ENCODE measurements around the gene ECHDC1. TPM values are rescaled to one million over a fixed set of nuclear protein-coding genes. Genes with fewer than 3 reads are reported as not detected.

The ECHDC1 gene, protein sequence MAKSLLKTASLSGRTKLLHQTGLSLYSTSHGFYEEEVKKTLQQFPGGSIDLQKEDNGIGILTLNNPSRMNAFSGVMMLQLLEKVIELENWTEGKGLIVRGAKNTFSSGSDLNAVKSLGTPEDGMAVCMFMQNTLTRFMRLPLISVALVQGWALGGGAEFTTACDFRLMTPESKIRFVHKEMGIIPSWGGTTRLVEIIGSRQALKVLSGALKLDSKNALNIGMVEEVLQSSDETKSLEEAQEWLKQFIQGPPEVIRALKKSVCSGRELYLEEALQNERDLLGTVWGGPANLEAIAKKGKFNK
- total RNA-seq (10 to 100 TPM; 34.9 to 37.6 TPM), polyA plus RNA-seq (ENCODE audit: insufficient read depth, low read depth, low replicate concordance) (30.9 TPM)
- long read RNA-seq, donor 1, transcript ECHDC1-203 (5 exons, 1,354 nt) = minor isoform, 7 of 26 reads
- long read RNA-seq, donor 1, transcript ECHDC1-210 (6 exons, 2,341 nt) = major isoform, 15 of 26 reads
- long read RNA-seq, donor 1, partial matches to known transcripts = 0 of 26 reads
- long read RNA-seq, donor 1, other reads (novel, unspliced or antisense) = 0 of 26 reads
- long read RNA-seq, donor 2, transcript ECHDC1-203 (5 exons, 1,354 nt) = major isoform, 5 of 12 reads
- long read RNA-seq, donor 2, transcript ECHDC1-210 (6 exons, 2,341 nt) = major isoform, 5 of 12 reads
- long read RNA-seq, donor 2, partial matches to known transcripts = 0 of 12 reads
- long read RNA-seq, donor 2, other reads (novel, unspliced or antisense) = 0 of 12 reads

DNA sequence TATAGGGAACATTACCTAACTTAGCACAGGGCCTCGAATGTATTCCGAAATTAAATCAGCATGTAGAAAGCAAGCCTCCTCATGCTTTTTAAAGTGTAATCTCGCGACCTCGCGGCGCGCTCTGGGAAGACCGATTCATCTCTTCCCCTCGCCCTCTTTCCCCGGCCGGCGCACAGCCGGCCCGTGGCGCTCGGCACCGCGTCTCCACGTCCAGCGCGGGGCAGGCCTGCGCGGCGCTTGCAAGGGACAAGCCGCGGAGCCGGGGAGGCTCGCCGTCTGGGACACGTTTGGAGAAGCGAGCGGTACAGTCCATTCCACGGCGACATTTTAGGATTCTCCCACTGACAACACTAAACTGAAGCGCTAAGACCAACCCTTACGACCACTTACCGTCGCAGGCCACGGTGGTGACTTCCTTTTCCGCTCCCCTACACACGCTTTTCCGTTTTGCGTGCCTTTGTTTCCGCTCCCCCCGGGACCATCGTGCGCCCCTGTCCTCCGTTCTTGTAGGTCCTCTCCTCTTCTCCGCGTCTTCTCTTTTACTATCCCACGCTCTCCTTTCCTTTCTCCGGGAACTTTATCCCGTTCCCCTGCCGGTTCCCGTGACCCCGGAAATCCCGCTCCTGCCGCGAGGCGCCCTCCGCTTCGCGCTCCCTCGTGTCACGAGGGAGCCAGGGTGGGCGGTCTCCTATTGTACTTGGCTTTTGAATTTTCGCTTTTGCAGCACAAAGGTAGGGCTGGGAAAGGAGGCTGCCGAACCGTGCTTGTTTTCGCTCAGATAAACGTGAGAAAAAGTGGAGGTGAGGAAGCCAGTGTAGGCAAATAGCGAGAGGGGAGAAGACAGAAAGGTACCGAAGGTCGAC is at the start of gene ECHDC1:
TSS of gene ECHDC1 (minus strand) at position 664 of the 863 bp plus-strand sequence. CDS start 12,581 bp downstream, outside the sequence.
- H3K27ac ChIP-seq = peak within 1 kb of the TSS; percentile 87 to 90
- peaks cover 23% of the 10 kb centered on the region for H3K4me1 ChIP-seq
- H3K4me3 ChIP-seq = peak within 1 kb of the TSS; percentile 69 to 74
- peak; percentile 82 for DNase-seq
- 0 to 1% methylated on average over 59 to 70 of the region's 75 CpGs for WGBS, 2 donors
- no peaks in the 10 kb centered on the region for H3K9me3 ChIP-seq
- H3K27me3 ChIP-seq = no peaks in the 10 kb centered on the region
- no peak for TF ChIP-seq POLR2A (IDR thresholded peaks at IDR 0.05)
- TF ChIP-seq, protein P1, sequence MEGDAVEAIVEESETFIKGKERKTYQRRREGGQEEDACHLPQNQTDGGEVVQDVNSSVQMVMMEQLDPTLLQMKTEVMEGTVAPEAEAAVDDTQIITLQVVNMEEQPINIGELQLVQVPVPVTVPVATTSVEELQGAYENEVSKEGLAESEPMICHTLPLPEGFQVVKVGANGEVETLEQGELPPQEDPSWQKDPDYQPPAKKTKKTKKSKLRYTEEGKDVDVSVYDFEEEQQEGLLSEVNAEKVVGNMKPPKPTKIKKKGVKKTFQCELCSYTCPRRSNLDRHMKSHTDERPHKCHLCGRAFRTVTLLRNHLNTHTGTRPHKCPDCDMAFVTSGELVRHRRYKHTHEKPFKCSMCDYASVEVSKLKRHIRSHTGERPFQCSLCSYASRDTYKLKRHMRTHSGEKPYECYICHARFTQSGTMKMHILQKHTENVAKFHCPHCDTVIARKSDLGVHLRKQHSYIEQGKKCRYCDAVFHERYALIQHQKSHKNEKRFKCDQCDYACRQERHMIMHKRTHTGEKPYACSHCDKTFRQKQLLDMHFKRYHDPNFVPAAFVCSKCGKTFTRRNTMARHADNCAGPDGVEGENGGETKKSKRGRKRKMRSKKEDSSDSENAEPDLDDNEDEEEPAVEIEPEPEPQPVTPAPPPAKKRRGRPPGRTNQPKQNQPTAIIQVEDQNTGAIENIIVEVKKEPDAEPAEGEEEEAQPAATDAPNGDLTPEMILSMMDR (IDR thresholded peaks at IDR 0.05) = no peak
- intact Hi-C loops (cut with DNase I; ENCODE audit: low total_unique reads) = no loop called here
- no peaks in the 10 kb centered on the region for H3K36me3 ChIP-seq (ENCODE audit: low read depth, missing control alignments)

DNA sequence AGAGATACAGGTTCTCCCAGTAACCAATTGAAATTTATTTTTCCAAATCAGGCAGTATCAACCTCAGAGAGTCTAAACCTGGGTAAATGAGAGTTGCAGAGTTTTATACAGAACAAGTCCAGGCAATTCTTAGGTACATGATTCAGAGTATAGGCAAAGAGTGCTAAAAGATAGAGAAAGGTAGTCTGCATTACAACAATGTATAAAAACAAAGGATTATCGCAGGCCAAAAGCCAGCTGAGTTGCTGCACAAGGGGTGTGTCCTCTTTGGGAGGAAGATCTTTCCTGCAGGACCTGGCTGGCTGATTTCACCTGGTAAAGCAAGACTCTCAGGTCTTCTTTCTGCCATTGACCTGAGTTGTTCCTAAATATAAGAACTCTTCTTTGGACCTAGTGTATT is 48.9 kb upstream of the ECHDC1 start:
- Histone ChIP-seq H3K27ac (no peak overlapping the region), H3K27me3 (no peaks in the 10 kb centered on the region), H3K4me3 (no peak overlapping the region), H3K4me1 (no peaks in the 10 kb centered on the region), H3K36me3 (ENCODE audit: low read depth, missing control alignments) (no peaks in the 10 kb centered on the region), H3K9me3 (no peaks in the 10 kb centered on the region)
- TF ChIP-seq POLR2A (IDR thresholded peaks at IDR 0.05) = no peak
- TF ChIP-seq, protein P1 (IDR thresholded peaks at IDR 0.05) = no peak
- 84 to 90% methylated on average over 1 of the region's 1 CpG for WGBS, 2 donors
- intact Hi-C loops (cut with DNase I; ENCODE audit: low total_unique reads) = no loop called here
- no peak for DNase-seq

DNA sequence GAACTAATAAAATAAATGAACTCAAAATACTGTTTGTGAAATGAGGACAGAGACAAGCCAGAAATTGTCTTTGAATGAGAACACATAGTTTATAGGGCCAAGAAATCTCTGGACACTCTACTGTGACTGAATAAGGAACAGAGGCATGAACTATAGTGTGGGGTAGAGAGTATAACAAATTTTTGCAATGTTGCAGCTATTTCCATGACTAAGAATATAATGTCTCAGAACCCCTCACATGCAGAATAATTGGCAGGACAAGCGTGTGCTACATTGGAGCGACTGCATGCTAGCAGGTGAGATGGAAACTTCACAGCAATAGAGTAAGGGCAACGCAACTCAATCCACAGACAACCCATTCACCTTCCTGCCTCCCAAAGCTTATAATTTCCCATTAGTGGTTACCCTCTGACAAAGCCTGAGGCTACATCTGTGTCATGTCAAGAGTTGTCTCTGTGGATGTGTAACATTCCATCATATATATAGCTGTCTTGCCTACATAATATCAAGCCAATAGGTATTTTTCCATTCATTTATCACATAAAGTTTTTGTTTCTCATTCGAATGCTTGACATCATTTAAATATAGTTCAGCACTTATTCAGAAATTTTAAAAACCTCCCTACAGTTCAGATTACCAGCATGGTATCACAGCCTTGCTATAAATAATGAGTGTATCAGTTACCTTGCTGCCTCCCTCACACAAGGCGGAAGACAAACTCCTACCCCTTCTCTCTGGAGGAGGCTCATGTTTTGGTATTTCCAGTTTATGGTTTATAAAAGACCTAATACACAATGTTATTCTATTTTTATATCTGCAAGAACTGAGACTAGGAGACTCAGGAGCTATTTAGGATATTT is 47.9 kb upstream of the ECHDC1 start:
- Histone ChIP-seq H3K27ac (no peak overlapping the region), H3K4me1 (no peaks in the 10 kb centered on the region), H3K9me3 (no peaks in the 10 kb centered on the region), H3K36me3 (ENCODE audit: low read depth, missing control alignments) (no peaks in the 10 kb centered on the region), H3K27me3 (no peaks in the 10 kb centered on the region), H3K4me3 (no peak overlapping the region)
- no peak for TF ChIP-seq POLR2A (IDR thresholded peaks at IDR 0.05)
- TF ChIP-seq, protein P1 (IDR thresholded peaks at IDR 0.05) = no peak
- 72 to 75% methylated on average over 5 of the region's 5 CpGs for WGBS, 2 donors
- DNase-seq = no peak
- intact Hi-C loops (cut with DNase I; ENCODE audit: low total_unique reads) = no loop called here

DNA sequence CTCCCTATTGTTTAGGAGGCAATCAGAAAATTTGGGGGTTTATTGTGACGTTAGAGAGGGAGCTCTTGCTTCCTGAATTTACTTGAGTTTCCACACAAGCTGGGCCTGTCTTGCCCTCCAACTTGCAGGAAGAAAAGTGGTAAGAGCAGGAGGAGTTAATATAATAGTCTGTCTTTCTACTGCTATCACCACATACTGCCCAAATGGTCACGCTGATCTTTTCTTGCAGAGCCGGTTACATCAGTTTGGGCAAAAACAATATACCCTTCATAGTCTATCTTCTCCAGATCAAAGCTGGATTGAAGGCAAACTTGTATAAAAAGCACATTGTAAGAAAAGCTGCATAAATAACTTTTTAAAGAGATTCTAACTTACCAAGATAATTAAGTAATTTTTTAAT is 46.3 kb upstream of the ECHDC1 start:
- H3K9me3 ChIP-seq = no peaks in the 10 kb centered on the region
- 61 to 74% methylated on average over 3 of the region's 3 CpGs for WGBS, 2 donors
- no peaks in the 10 kb centered on the region for H3K36me3 ChIP-seq (ENCODE audit: low read depth, missing control alignments)
- DNase-seq = no peak
- no peak for TF ChIP-seq POLR2A (IDR thresholded peaks at IDR 0.05)
- TF ChIP-seq, protein P1 (IDR thresholded peaks at IDR 0.05) = no peak
- intact Hi-C loops (cut with DNase I; ENCODE audit: low total_unique reads) = no loop called here
- H3K4me1 ChIP-seq = no peaks in the 10 kb centered on the region
- H3K4me3 ChIP-seq = no peak overlapping the region
- no peak overlapping the region for H3K27ac ChIP-seq
- H3K27me3 ChIP-seq = no peaks in the 10 kb centered on the region
